Fibroblast of the aortic adventitia (primary cell): ENCODE data around the gene XCR1. TPM values are rescaled to one million over a fixed set of nuclear protein-coding genes. Genes with fewer than 3 reads are reported as not detected.

ENCODE experiments used
- DNase-seq: peaks from one replicate; pipeline ENCODE4 v3.0.0-alpha.2; 2010; ENCODE audit warnings: low read depth
- H3K4me3 ChIP-seq: 2 replicates; pipeline ENCODE4 v1.5.1; 2011; ENCODE audit warnings: low read depth, mild to moderate bottlenecking, control low read depth, low read length, moderate library complexity
- CTCF ChIP-seq: IDR thresholded peaks from 2 replicates; pipeline ENCODE4 v1.5.1; 2011; ENCODE audit warnings: mild to moderate bottlenecking, low read length, control low read depth, inconsistent platforms; ENCODE audit not compliant: insufficient read depth
- total RNA-seq: library from RNA; depleted of rRNA; stranded (reverse); fragments of >200 nt; gene quantifications from 2 replicates; pipeline ENCODE4 v1.2.3, GENCODE V29; 2012; ENCODE audit warnings: low replicate concordance

XCR1 gene
- total RNA-seq, 1 donor = not detected

GRCh38 chr3:46027736-46028397, 584 bp upstream of the XCR1 start:
- TF ChIP-seq CTCF = no peak
- peak; percentile 4 for DNase-seq
- H3K4me3 ChIP-seq = no peak overlapping the region

GRCh38 chr3:46025139-46025538, 2.1 kb downstream of the XCR1 start:
- no peak for TF ChIP-seq CTCF

GRCh38 chr3:46024131-46024530, 3.2 kb downstream of the XCR1 start:
- DNase-seq = peak; percentile 83
- H3K4me3 ChIP-seq = no peak overlapping the region
- TF ChIP-seq CTCF = no peak

More at GRCh38 chr3:46025139-46025538, 2.1 kb downstream of the XCR1 start:
- H3K4me3 ChIP-seq = no peak overlapping the region
- no peak for DNase-seq

GRCh38 chr3:46022909-46023785, 4.1 kb downstream of the XCR1 start:
- no peak for DNase-seq
- no peak for TF ChIP-seq CTCF

GRCh38 chr3:46021516-46021915, 5.8 kb downstream of the XCR1 start:
- no peak for DNase-seq
- TF ChIP-seq CTCF = no peak
- H3K4me3 ChIP-seq = no peak overlapping the region

More at GRCh38 chr3:46022909-46023785, 4.1 kb downstream of the XCR1 start:
- no peak overlapping the region for H3K4me3 ChIP-seq

- H3K4me3 ChIP-seq = no peak overlapping the region
- TF ChIP-seq CTCF = no peak
- DNase-seq = no peak
Measured at GRCh38 chr3:46020766-46021510, 6.3 kb downstream of the XCR1 start.
